ENCODE measurements around the gene HOXC4. TPM values are rescaled to one million over a fixed set of nuclear protein-coding genes. Genes with fewer than 3 reads are reported as not detected.

The HOXC4 gene
- total RNA-seq, 3 donors from 2014 or later = 2.3 TPM; not detected in 2

GRCh38 chr12:54021432-54022013 lies 32.1 kb upstream of the HOXC4 start:
- H3K4me1 ChIP-seq (ENCODE audit: low read depth) = peaks cover 11% of the 10 kb centered on the region
- no peak for ATAC-seq
- no peak overlapping the region for H3K4me3 ChIP-seq
- no peaks in the 10 kb centered on the region for H3K9me3 ChIP-seq
- H3K36me3 ChIP-seq (ENCODE audit: low read depth) = no peaks in the 10 kb centered on the region
- intact Hi-C loops (cut with DNase I, micrococcal nuclease) = no loop called here
- no peak for DNase-seq
- no peak for TF ChIP-seq CTCF (IDR thresholded peaks at IDR 0.05)

- no peak for TF ChIP-seq CTCF (IDR thresholded peaks at IDR 0.05)
- no peaks in the 10 kb centered on the region for H3K9me3 ChIP-seq
- intact Hi-C loops (cut with DNase I, micrococcal nuclease) = no loop called here
- no peaks in the 10 kb centered on the region for H3K36me3 ChIP-seq (ENCODE audit: low read depth)
- DNase-seq (no peak), ATAC-seq (no peak)
- peaks cover 7% of the 10 kb centered on the region for H3K4me1 ChIP-seq (ENCODE audit: low read depth)
- H3K4me3 ChIP-seq = no peak overlapping the region
Measured at GRCh38 chr12:54022960-54023884, 30.4 kb upstream of the HOXC4 start.

- H3K9me3 ChIP-seq = no peaks in the 10 kb centered on the region
- DNase-seq (no peak), ATAC-seq (no peak)
- no peak for TF ChIP-seq CTCF (IDR thresholded peaks at IDR 0.05)
- intact Hi-C loops (cut with DNase I, micrococcal nuclease) = no loop called here
- peaks cover 7% of the 10 kb centered on the region for H3K4me1 ChIP-seq (ENCODE audit: low read depth)
- no peak overlapping the region for H3K4me3 ChIP-seq
- H3K36me3 ChIP-seq (ENCODE audit: low read depth) = no peaks in the 10 kb centered on the region
Measured at GRCh38 chr12:54024127-54024526, 29.5 kb upstream of the HOXC4 start.

- Histone ChIP-seq H3K36me3 (ENCODE audit: low read depth) (no peaks in the 10 kb centered on the region), H3K9me3 (no peaks in the 10 kb centered on the region), H3K4me1 (ENCODE audit: low read depth) (peaks cover 7% of the 10 kb centered on the region), H3K4me3 (no peak overlapping the region)
- ATAC-seq = no peak
- no peak for TF ChIP-seq CTCF (IDR thresholded peaks at IDR 0.05)
- DNase-seq = no peak
- intact Hi-C loops (cut with DNase I, micrococcal nuclease) = loop anchor here in 1 of 2 donors (5.0 kb wide), 1 partner anchor 168 kb away; no protein-coding TSS in a partner anchor
Measured at GRCh38 chr12:54024581-54025305, 28.9 kb upstream of the HOXC4 start.

- no peak for TF ChIP-seq CTCF (IDR thresholded peaks at IDR 0.05)
- H3K36me3 ChIP-seq (ENCODE audit: low read depth) = no peaks in the 10 kb centered on the region
- no peak overlapping the region for H3K4me3 ChIP-seq
- intact Hi-C loops (cut with DNase I, micrococcal nuclease) = loop anchor here in 1 of 2 donors (5.0 kb wide), 1 partner anchor 167 kb away; no protein-coding TSS in a partner anchor
- H3K9me3 ChIP-seq = no peaks in the 10 kb centered on the region
- peaks cover 7% of the 10 kb centered on the region for H3K4me1 ChIP-seq (ENCODE audit: low read depth)
- DNase-seq = no peak
- ATAC-seq = no peak
Measured at GRCh38 chr12:54025499-54026405, 27.9 kb upstream of the HOXC4 start.
